Epithelial cell of proximal tubule (primary cell): ENCODE results near the gene STARD8. TPM values are rescaled to one million over a fixed set of nuclear protein-coding genes. Genes with fewer than 3 reads are reported as not detected.
A peak's percentile ranks its signal among the peaks of the same experiment; 100 is the strongest.
"Not testable (repeated sequence)": the region's sequence is repeated elsewhere in the genome, so short reads cannot be mapped to it uniquely, and the experiment has no call there.

Experiments
- DNase-seq: peaks from one replicate; pipeline ENCODE4 v3.0.0-alpha.2; 2011; ENCODE audit warnings: low read depth
- H3K4me3 ChIP-seq: 2 replicates; pipeline ENCODE4 v1.5.1; 2011; ENCODE audit warnings: low read depth, mild to moderate bottlenecking, low read length
- CTCF ChIP-seq: conservative IDR thresholded peaks from 2 replicates; pipeline ENCODE4 v1.5.1; 2012; ENCODE audit warnings: low read depth, mild to moderate bottlenecking, low read length
- total RNA-seq: library from RNA; depleted of rRNA; stranded (reverse); fragments of >200 nt; gene quantifications from 2 replicates; pipeline ENCODE4 v1.2.3, GENCODE V29; 2015

STARD8 gene
- total RNA-seq = 7.7 and 9.5 TPM in 2 replicates

- DNase-seq = no peak
- peak within 1 kb of the TSS; percentile 53 for H3K4me3 ChIP-seq
Measured at GRCh38 chrX:68647156-68647957, at the start of gene STARD8. STARD8 (plus strand) TSS chrX:68647666; CDS start chrX:68647883, 217 bp downstream.

GRCh38 chrX:68598841-68599240, 48.6 kb upstream of the STARD8 start:
- TF ChIP-seq CTCF = no peak
- no peak for DNase-seq
- H3K4me3 ChIP-seq = no peak overlapping the region

More at GRCh38 chrX:68647156-68647957, at the start of gene STARD8:
- peak; percentile 20 for TF ChIP-seq CTCF

- no peak for DNase-seq
- H3K4me3 ChIP-seq = no peak overlapping the region
- TF ChIP-seq CTCF = peak; percentile 66
Measured at GRCh38 chrX:68599256-68600152, 48.0 kb upstream of the STARD8 start.

- H3K4me3 ChIP-seq, DNase-seq: not testable (repeated sequence)
Measured at GRCh38 chrX:68604216-68604615, 43.2 kb upstream of the STARD8 start.

- not testable (repeated sequence) for H3K4me3 ChIP-seq, DNase-seq
Measured at GRCh38 chrX:68614733-68615132, 32.7 kb upstream of the STARD8 start.

GRCh38 chrX:68627986-68628385, 19.5 kb upstream of the STARD8 start:
- no peak for TF ChIP-seq CTCF
- no peak for DNase-seq
- H3K4me3 ChIP-seq = no peak overlapping the region

- DNase-seq = not testable (repeated sequence)
Measured at GRCh38 chrX:68629936-68630335, 17.5 kb upstream of the STARD8 start.

GRCh38 chrX:68631336-68631735, 16.1 kb upstream of the STARD8 start:
- TF ChIP-seq CTCF = no peak
- DNase-seq = no peak
- no peak overlapping the region for H3K4me3 ChIP-seq

More at GRCh38 chrX:68629936-68630335, 17.5 kb upstream of the STARD8 start:
- not testable (repeated sequence) for H3K4me3 ChIP-seq
